GM21576 (cell line): ENCODE data around the gene MAML3.

Experiments used
- ATAC-seq: cut with Tn5 transposase; IDR thresholded peaks from one replicate; pipeline ENCODE4 v1.9.1; 2021; ENCODE audit warnings: mild to moderate bottlenecking, moderate library complexity; ENCODE audit not compliant: unreplicated experiment

Gene MAML3

GRCh38 chr4:139934708-139935195, 219.2 kb downstream of the MAML3 start:
- ATAC-seq, result no peak

DNA sequence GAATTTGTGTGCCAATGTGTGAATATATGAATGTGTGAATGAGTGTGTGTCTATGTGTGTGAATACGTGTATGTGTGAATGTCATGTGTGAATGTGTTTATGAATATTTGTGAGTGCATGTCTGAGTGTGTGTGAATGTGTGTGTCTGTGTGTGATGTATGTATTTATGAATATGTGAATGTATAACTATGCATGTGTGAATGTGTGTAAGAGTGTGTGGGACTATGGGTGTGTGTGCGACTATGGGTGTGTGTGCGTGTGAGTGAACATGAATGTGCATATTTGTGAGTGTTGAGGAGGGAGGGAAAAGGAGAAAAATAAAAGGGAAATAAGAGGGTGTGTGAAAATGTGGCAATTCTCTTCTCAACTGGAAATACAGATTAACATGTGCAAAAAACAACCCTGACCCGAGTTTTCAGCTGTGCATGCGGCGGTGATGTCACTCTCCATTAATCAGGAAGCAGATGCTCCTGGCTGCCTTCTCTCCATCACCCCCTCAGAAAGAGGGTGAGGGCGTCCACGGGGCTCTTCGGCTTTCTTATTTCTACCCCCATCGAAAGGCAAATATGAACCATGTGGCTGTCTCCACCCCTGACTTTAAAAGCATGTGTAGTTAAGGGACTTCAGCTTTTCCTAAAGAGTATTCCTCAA, 219.8 kb downstream of the MAML3 start:
- no peak for ATAC-seq

DNA sequence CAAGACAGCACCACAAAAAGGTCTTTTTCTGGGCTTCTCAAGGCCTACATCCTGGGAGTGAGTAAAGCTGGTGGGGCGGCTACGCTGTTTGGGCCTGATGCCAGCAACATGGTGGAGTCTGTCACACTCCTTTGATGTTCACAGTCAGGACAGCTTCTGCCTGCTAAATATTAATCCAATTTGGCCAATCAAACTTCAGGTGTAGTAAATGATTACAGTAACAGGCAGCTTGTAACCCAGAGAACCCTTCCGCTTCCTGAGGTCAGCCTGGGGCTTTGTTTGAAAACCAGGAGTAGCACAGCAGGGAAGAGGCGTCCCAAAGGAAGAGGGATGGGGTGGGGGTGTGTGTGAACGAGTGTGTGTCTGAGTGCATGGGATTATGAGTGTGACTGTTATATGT, 220.4 kb downstream of the MAML3 start:
- no peak for ATAC-seq

- no peak for ATAC-seq
Measured at GRCh38 chr4:139933104-139933503, 220.9 kb downstream of the MAML3 start.

- ATAC-seq, result no peak
Measured at GRCh38 chr4:139924782-139925181, 229.2 kb downstream of the MAML3 start.

GRCh38 chr4:139922406-139923024, 231.5 kb downstream of the MAML3 start:
- no peak for ATAC-seq

- no peak for ATAC-seq
Measured at GRCh38 chr4:139921429-139922184, 232.4 kb downstream of the MAML3 start.

- ATAC-seq, result no peak
Measured at GRCh38 chr4:139920486-139921002, 233.4 kb downstream of the MAML3 start.

- ATAC-seq, result no peak
Measured at GRCh38 chr4:139919521-139919920, 234.5 kb downstream of the MAML3 start.

GRCh38 chr4:139919004-139919403, 235.0 kb downstream of the MAML3 start:
- no peak for ATAC-seq

- no peak for ATAC-seq
Measured at GRCh38 chr4:139918591-139918990, 235.4 kb downstream of the MAML3 start.

DNA sequence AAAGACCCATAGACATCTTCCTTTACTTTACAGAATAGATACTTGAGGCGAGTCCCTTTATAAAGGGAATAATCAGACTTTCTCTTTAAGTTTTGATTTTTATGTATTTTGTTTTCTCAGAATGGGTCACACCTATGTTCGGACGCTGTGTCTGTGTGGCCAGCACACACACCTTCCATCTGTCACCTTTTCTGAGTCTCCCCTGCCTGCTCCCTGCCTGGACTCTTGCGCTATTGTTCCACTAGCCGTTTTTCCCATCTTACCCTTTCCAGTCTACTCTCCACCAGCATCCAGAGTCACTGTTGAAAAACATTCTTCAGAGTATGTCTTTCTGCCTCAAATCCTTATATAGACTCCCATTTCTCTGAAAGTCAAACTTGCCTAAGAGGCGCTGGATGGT, 236.1 kb downstream of the MAML3 start:
- ATAC-seq, result no peak

GRCh38 chr4:139916041-139916440, 237.9 kb downstream of the MAML3 start:
- no peak for ATAC-seq

DNA sequence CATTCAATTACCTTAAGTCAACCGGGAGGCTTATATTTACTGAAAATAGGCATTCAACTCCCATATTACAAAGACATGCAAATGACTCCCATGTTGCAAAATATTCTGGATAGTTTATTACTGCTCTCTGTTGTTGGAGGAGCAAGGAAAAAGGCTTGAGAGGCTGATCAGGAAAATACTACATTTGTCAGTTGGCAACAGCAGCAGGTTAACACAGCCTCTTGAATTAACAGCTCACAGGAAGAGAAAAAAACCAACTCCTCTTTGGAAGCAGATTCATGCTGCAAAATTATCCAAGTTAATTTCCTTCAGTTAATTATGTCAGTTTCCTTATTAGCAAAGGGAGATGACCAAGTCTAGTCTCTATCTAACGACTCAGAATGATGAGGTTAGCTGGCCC, 238.9 kb downstream of the MAML3 start:
- no peak for ATAC-seq

- no peak for ATAC-seq
Measured at GRCh38 chr4:139913995-139914598, 239.9 kb downstream of the MAML3 start.

DNA sequence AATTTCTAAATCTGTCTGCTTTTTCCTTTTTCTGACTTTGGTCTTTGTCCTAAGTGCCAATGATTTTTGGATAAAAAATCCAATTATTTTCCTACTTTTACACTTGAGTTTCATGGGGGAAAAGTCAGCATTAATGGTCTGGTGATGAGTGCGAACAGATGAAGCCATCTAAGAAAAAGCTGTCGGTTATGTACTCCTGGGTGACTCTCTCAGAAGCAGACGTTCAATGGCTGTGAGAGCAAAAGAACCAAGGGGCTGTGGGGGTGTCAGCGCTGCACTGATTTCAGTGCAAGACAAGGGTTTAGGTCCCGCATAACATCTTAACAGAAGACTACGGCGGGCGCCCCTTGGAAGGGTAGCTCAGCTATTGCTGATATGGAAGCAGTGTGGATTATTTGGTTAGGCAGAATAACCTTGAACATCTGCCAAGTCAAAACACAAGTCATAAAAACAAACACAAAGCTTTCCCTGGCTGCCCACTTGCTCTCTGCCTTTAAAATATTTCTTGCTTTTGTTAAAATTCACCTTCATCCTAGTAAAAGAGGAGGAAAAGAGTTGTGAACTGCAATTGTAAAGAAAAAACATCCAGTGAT, 240.5 kb downstream of the MAML3 start:
- no peak for ATAC-seq

DNA sequence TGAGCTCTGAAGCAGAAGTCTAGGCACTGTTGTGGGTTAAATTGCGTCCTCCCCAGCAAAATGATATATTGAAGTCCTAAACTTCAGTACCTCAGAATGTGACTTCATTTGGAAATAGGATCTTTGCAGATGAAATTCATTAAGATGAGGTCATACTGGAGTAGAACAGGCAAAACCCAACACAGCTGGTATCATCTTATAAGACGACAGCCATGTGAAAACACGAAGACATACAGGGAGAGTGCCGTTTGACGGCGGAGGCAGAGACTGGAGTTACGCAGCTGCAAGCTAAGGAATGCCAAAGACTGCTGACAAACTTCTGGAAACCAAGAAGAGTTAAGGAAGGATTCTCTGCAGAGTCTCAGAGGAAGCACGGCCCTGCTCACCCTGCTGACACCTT, 241.5 kb downstream of the MAML3 start:
- ATAC-seq, result no peak

- no peak for ATAC-seq
Measured at GRCh38 chr4:139910106-139910505, 243.9 kb downstream of the MAML3 start.

GRCh38 chr4:139908636-139909437, 245.1 kb downstream of the MAML3 start:
- no peak for ATAC-seq
